Measurements from ENCODE around the gene ZNF827.

GRCh38 chr4:145819853-145820181, 118.8 kb downstream of the ZNF827 start:
- TF ChIP-seq POLR2A (IDR thresholded peaks at IDR 0.05) = no peak
- peak in 3 of 12 donors; percentile 5 to 12 (median 10) for TF ChIP-seq CTCF (IDR thresholded peaks at IDR 0.05)
